Stimulated activated CD8-positive, alpha-beta memory T cell treated with anti-CD3 and anti-CD28 coated beads, Interleukin-7, amount 100 ng/mL, for 4 hours (primary cell): ENCODE measurements around the gene TVP23C.
"Not testable (repeated sequence)": the region's sequence is repeated elsewhere in the genome, so short reads cannot be mapped to it uniquely, and the experiment has no call there.

ENCODE experiments used
- DNase-seq, 2 donors: peaks; one replicate each; pipeline ENCODE4 v3.0.0-alpha.2; 2020; ENCODE audit warnings: low read depth in 2 of 2

The TVP23C gene

GRCh38 chr17:15526292-15527218, 36.7 kb downstream of the TVP23C start:
- not testable (repeated sequence) for DNase-seq

- not testable (repeated sequence) for DNase-seq
Measured at GRCh38 chr17:15524990-15525985, 38.0 kb downstream of the TVP23C start.

GRCh38 chr17:15516150-15516549, 47.1 kb downstream of the TVP23C start:
- no peak for DNase-seq

- DNase-seq, result no peak
Measured at GRCh38 chr17:15514469-15514868, 48.8 kb downstream of the TVP23C start.

GRCh38 chr17:15513856-15514459, 49.3 kb downstream of the TVP23C start:
- no peak for DNase-seq

GRCh38 chr17:15513058-15513791, 50.1 kb downstream of the TVP23C start:
- no peak for DNase-seq

- no peak for DNase-seq
Measured at GRCh38 chr17:15512071-15512709, 51.1 kb downstream of the TVP23C start.

GRCh38 chr17:15511142-15511541, 52.1 kb downstream of the TVP23C start:
- DNase-seq, result no peak

GRCh38 chr17:15510361-15510760, 52.9 kb downstream of the TVP23C start:
- DNase-seq, result no peak

GRCh38 chr17:15509095-15509494, 54.2 kb downstream of the TVP23C start:
- DNase-seq, result no peak

GRCh38 chr17:15508466-15508865, 54.8 kb downstream of the TVP23C start:
- DNase-seq, result no peak

GRCh38 chr17:15507896-15508295, 55.4 kb downstream of the TVP23C start:
- no peak for DNase-seq

GRCh38 chr17:15507001-15507400, 56.3 kb downstream of the TVP23C start:
- no peak for DNase-seq

- DNase-seq, result not testable (repeated sequence)
Measured at GRCh38 chr17:15505708-15506107, 57.6 kb downstream of the TVP23C start.

GRCh38 chr17:15503731-15504130, 59.6 kb downstream of the TVP23C start:
- DNase-seq, result no peak

GRCh38 chr17:15502369-15503112, 60.7 kb downstream of the TVP23C start:
- DNase-seq, result peak; percentile 17 to 28

- DNase-seq, result no peak
Measured at GRCh38 chr17:15501793-15502192, 61.5 kb downstream of the TVP23C start.

GRCh38 chr17:15501282-15501681, 62.0 kb downstream of the TVP23C start:
- no peak for DNase-seq

GRCh38 chr17:15498107-15498506, 65.2 kb downstream of the TVP23C start:
- no peak for DNase-seq
